ENCODE data around the gene TAL2. TPM values are rescaled to one million over a fixed set of nuclear protein-coding genes. Genes with fewer than 3 reads are reported as not detected.

The TAL2 gene
- total and polyA plus RNA-seq, 9 of the 15 experiments (the other 6 are each of a cell fraction or from before 2014, with no cell fraction given): 0.21 to 3.7 (median 1.1) TPM; not detected in 1

DNA sequence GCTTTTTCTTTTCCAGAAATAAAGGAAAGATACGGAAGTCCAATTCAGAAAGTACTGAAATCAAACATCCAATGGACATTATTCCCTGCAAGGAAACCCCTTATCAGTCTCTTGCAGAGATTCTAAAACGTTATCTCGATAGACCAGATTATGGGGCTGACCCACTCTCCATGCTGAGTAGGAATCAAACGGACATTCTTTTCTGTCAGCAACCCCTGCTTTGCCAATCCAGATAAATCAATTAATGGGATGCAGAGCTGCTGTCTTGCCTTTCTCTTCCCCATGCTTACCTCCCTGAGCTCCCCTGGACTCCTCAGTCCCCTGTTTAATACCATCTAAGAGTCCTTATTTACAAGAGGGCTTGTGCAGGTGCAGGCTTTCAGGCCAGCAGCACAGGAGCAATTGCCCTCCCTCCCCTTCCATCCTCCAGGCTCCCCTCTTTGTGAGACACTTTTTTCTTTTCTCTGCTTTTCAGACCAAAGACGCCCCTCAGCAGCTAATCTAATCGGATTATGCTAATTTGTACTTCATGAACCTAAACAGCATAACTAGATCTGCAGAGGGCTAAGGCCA is 14.2 kb downstream of the TAL2 start:
- H3K27ac ChIP-seq (ENCODE audit: extremely low read depth, low read depth, low read length): no peak overlapping the region
- no peaks in the 10 kb centered on the region for H3K79me2 ChIP-seq (ENCODE audit: control insufficient read depth, insufficient read depth, low read length)
- FAIRE-seq (peak; percentile 60), ATAC-seq (peak; percentile 72), DNase-seq (ENCODE audit: extremely low read depth in 1 of 4, low spot score in 3 of 4) (peak; percentile 55 to 75 (median 69))
- H3K4me1 ChIP-seq (replicated peaks in 1 of 2; ENCODE audit: control insufficient read depth in 2 of 2, insufficient read depth in 2 of 2, low read length in 2 of 2): peaks cover 0 to 35% of the 10 kb centered on the region in 2 experiments; a peak in 4 of 5 replicates
- H2AFZ ChIP-seq (ENCODE audit: low read depth, low read length): no peak overlapping the region
- CTCF ChIA-PET (ENCODE audit: low intra/inter-chr PET ratio): no interaction called here
- WGBS (ENCODE audit: insufficient coverage, low coverage, missing lambda C conversion rate): 0% methylated on average over 6 of the region's 6 CpGs
- H3K9ac ChIP-seq (ENCODE audit: insufficient read depth in 1 of 2, low read depth in 2 of 2, low read length in 2 of 2): no peak overlapping the region
- H4K20me1 ChIP-seq (replicated peaks; ENCODE audit: control insufficient read depth, insufficient read depth, low read length): no peaks in the 10 kb centered on the region
- peak overlapping the region; percentile 5; the same call in 1 of the 2 replicates for H3K4me2 ChIP-seq (ENCODE audit: insufficient read depth, low read length)
- POLR2A ChIA-PET: no interaction called here
- BruUV-seq (replicated peaks): no TSS peak
- H3K4me3 ChIP-seq: no peak overlapping the region
- H3K9me3 ChIP-seq (replicated peaks; ENCODE audit: control insufficient read depth, insufficient read depth, low read depth, low read length): no peaks in the 10 kb centered on the region
- intact Hi-C loops (cut with micrococcal nuclease): no loop called here
- H3K36me3 ChIP-seq (ENCODE audit: control insufficient read depth, insufficient read depth, low read length): no peaks in the 10 kb centered on the region
- no peaks in the 10 kb centered on the region for H3K27me3 ChIP-seq (ENCODE audit: control insufficient read depth in 2 of 2, insufficient read depth in 2 of 2, low read length in 2 of 2)
- no peaks in the 10 kb centered on the region for H3K9me1 ChIP-seq (ENCODE audit: control insufficient read depth, insufficient read depth, low read length)
- in situ Hi-C loops (cut with MboI): no loop called here
- TF ChIP-seq NCOR1 (IDR thresholded peaks at IDR 0.05) (peak; percentile 83), PML (IDR thresholded peaks at IDR 0.05; ENCODE audit: low read length) (peak; percentile 93), HMGN3 (IDR thresholded peaks at IDR 0.05; ENCODE audit: borderline replicate concordance, extremely low read depth, insufficient read length, low read depth, low read length) (peak; percentile 45), GABPA (tag; conservative IDR thresholded peaks at IDR 0.05; ENCODE audit: low read depth) (no peak), NEUROD1 (IDR thresholded peaks at IDR 0.05; ENCODE audit: borderline replicate concordance, low read depth, low read length, partially characterized antibody) (peak; percentile 16), ZNF175 (CRISPR knock-in tag; IDR thresholded peaks at IDR 0.05; ENCODE audit: low read depth) (0 out of 2 replicates have a peak, but pooled peaks have one; percentile 57), ZNF197 (CRISPR knock-in tag; IDR thresholded peaks at IDR 0.05; ENCODE audit: low read depth) (0 out of 2 replicates have a peak, but pooled peaks have one; percentile 66), MTA3 (IDR thresholded peaks at IDR 0.05; ENCODE audit: borderline replicate concordance) (peak; percentile 56; the same call in 1 of the 2 replicates), TEAD4 (IDR thresholded peaks at IDR 0.05; ENCODE audit: low read length) (peak; percentile 96), TEAD4 (CRISPR knock-in tag; IDR thresholded peaks at IDR 0.05; ENCODE audit: borderline replicate concordance) (no peak), HCFC1 (IDR thresholded peaks at IDR 0.05; ENCODE audit: low read depth, low read length) (no peak), GATA2 (CRISPR knock-in tag; IDR thresholded peaks at IDR 0.05) (peak; percentile 26; the same call in 1 of the 2 replicates)
- TF ChIP-seq, protein P1, sequence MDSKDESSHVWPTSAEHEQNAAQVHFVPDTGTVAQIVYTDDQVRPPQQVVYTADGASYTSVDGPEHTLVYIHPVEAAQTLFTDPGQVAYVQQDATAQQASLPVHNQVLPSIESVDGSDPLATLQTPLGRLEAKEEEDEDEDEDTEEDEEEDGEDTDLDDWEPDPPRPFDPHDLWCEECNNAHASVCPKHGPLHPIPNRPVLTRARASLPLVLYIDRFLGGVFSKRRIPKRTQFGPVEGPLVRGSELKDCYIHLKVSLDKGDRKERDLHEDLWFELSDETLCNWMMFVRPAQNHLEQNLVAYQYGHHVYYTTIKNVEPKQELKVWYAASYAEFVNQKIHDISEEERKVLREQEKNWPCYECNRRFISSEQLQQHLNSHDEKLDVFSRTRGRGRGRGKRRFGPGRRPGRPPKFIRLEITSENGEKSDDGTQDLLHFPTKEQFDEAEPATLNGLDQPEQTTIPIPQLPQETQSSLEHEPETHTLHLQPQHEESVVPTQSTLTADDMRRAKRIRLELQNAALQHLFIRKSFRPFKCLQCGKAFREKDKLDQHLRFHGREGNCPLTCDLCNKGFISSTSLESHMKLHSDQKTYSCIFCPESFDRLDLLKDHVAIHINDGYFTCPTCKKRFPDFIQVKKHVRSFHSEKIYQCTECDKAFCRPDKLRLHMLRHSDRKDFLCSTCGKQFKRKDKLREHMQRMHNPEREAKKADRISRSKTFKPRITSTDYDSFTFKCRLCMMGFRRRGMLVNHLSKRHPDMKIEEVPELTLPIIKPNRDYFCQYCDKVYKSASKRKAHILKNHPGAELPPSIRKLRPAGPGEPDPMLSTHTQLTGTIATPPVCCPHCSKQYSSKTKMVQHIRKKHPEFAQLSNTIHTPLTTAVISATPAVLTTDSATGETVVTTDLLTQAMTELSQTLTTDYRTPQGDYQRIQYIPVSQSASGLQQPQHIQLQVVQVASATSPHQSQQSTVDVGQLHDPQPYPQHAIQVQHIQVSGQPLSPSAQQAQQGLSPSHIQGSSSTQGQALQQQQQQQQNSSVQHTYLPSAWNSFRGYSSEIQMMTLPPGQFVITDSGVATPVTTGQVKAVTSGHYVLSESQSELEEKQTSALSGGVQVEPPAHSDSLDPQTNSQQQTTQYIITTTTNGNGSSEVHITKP (IDR thresholded peaks at IDR 0.05; ENCODE audit: partially characterized antibody): peak; percentile 68
- TF ChIP-seq, protein P2, sequence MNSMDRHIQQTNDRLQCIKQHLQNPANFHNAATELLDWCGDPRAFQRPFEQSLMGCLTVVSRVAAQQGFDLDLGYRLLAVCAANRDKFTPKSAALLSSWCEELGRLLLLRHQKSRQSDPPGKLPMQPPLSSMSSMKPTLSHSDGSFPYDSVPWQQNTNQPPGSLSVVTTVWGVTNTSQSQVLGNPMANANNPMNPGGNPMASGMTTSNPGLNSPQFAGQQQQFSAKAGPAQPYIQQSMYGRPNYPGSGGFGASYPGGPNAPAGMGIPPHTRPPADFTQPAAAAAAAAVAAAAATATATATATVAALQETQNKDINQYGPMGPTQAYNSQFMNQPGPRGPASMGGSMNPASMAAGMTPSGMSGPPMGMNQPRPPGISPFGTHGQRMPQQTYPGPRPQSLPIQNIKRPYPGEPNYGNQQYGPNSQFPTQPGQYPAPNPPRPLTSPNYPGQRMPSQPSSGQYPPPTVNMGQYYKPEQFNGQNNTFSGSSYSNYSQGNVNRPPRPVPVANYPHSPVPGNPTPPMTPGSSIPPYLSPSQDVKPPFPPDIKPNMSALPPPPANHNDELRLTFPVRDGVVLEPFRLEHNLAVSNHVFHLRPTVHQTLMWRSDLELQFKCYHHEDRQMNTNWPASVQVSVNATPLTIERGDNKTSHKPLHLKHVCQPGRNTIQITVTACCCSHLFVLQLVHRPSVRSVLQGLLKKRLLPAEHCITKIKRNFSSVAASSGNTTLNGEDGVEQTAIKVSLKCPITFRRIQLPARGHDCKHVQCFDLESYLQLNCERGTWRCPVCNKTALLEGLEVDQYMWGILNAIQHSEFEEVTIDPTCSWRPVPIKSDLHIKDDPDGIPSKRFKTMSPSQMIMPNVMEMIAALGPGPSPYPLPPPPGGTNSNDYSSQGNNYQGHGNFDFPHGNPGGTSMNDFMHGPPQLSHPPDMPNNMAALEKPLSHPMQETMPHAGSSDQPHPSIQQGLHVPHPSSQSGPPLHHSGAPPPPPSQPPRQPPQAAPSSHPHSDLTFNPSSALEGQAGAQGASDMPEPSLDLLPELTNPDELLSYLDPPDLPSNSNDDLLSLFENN (IDR thresholded peaks at IDR 0.05; ENCODE audit: low read depth in 2 of 2, low read length in 2 of 2): peak in 1 of 2 experiments; percentile 81; a peak in 1 of 4 replicates

Measured in K562 (cell line).